NOMO-1 treated with DMSO at 0.1 percent for 48 hours (cell line): Measurements from ENCODE around the gene DMC1.
"Not testable (repeated sequence)": the region's sequence is repeated elsewhere in the genome, so short reads cannot be mapped to it uniquely, and the experiment has no call there.

Experiments used
- DNase-seq: peaks from one replicate; lab custom pipeline; 2025; ENCODE audit not compliant: unreplicated experiment; lab: John Stamatoyannopoulos, UW

Gene DMC1

GRCh38 chr22:38470179-38470578 is 99.8 kb downstream of the DMC1 start:
- DNase-seq = not testable (repeated sequence)

GRCh38 chr22:38469306-38469781 is 100.6 kb downstream of the DMC1 start:
- DNase-seq = no peak
